ENCODE measurements around the gene CDC42BPA.

CDC42BPA gene

GRCh38 chr1:227316456-227316855 is 1.8 kb downstream of the CDC42BPA start:
- no peak for FAIRE-seq
- DNase-seq (ENCODE audit: insufficient read length) = no peak
- TF ChIP-seq POLR2AphosphoS5 (IDR thresholded peaks at IDR 0.05; ENCODE audit: low read depth, low read length) (no peak), TAF1 (IDR thresholded peaks at IDR 0.05; ENCODE audit: borderline replicate concordance, low read depth, low read length) (no peak), POLR2A (IDR thresholded peaks at IDR 0.05; ENCODE audit: low read depth, low read length) (no peak)

DNA sequence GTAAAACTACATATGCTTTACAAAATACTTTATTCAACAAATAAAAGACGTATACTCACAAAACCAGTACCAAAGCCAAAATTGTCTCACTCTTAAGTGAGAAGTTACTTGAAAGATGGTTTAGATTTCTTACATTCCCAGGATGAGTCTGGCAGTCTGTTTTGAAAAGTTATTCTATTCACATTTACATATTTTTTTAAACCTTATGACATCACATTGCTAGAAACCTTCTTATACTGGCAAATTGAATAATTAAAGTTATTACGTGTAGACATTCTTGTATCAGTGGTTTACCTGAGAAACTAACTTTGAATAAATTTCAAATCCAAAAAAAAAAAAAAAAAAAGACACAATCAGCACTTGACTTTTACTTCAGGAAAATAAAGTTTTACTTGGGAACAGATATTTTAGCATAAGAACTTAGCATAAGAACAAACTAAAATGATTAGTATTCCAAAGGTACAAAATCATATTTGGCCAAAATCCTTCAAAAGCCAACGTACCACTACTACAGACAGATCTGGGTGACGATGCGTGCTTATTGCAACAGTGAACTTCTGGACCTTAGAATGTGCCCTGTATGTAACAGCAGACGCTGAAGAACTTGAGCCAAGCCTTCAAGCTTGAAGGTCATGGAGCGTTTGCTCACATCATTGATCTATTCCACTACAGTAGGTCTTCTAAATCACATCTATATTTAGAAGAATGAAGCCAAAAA is 2.5 kb downstream of the CDC42BPA start:
- no peak for TF ChIP-seq POLR2A (IDR thresholded peaks at IDR 0.05; ENCODE audit: low read depth, low read length)
- no peak for TF ChIP-seq POLR2AphosphoS5 (IDR thresholded peaks at IDR 0.05; ENCODE audit: low read depth, low read length)
- no peak for TF ChIP-seq TAF1 (IDR thresholded peaks at IDR 0.05; ENCODE audit: borderline replicate concordance, low read depth, low read length)
- FAIRE-seq = no peak

DNA sequence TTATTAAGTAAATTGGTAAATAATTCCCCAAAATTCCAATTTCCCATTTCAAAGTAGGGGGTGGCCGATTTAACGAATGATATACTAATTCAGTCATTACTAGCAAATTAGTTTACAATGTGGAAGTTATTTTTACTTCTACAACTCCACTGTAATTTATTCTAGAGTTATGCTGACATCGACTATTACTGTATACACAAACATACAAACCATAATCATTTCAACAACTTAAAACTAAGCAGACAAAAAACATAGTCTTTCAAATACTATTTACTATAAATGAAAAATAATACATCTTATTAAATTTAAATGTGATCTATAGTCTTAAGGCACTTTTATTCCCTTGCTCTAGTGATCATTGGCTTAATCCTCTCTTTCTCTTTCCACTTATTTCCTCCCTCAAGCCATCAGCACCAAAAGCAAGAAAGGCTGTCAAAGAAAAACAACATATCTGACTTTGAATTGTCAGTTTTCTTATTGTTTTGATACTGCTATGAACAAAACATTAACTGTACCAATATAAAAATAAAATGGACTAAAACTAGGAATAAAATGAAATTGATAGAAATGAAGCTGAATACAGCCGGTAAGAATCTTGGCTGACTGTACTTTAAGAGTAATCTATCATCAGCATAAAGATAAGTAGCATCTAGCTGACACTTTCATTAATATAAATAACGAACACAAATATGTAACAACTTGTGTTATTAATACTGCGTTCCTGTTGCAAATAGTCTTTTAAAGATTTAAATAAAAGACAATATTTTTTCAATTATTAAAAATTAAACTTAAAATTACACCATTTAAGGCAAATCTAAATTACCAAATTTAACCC is 4.1 kb downstream of the CDC42BPA start:
- no peak for FAIRE-seq

More for the DNA sequence above, 2.5 kb downstream of the CDC42BPA start:
- DNase-seq (ENCODE audit: insufficient read length) = no peak

GRCh38 chr1:227312361-227313025 is 5.8 kb downstream of the CDC42BPA start:
- no peak for DNase-seq (ENCODE audit: insufficient read length)
- TF ChIP-seq POLR2A (IDR thresholded peaks at IDR 0.05; ENCODE audit: low read depth, low read length) (no peak), POLR2AphosphoS5 (IDR thresholded peaks at IDR 0.05; ENCODE audit: low read depth, low read length) (no peak), TAF1 (IDR thresholded peaks at IDR 0.05; ENCODE audit: borderline replicate concordance, low read depth, low read length) (no peak)
- FAIRE-seq = no peak

More for the DNA sequence above, 4.1 kb downstream of the CDC42BPA start:
- no peak for DNase-seq (ENCODE audit: insufficient read length)
- no peak for TF ChIP-seq TAF1 (IDR thresholded peaks at IDR 0.05; ENCODE audit: borderline replicate concordance, low read depth, low read length)
- TF ChIP-seq POLR2A (IDR thresholded peaks at IDR 0.05; ENCODE audit: low read depth, low read length) = no peak
- TF ChIP-seq POLR2AphosphoS5 (IDR thresholded peaks at IDR 0.05; ENCODE audit: low read depth, low read length) = no peak

- FAIRE-seq = no peak
- no peak for TF ChIP-seq POLR2A (IDR thresholded peaks at IDR 0.05; ENCODE audit: low read depth, low read length)
- no peak for TF ChIP-seq POLR2AphosphoS5 (IDR thresholded peaks at IDR 0.05; ENCODE audit: low read depth, low read length)
- no peak for TF ChIP-seq TAF1 (IDR thresholded peaks at IDR 0.05; ENCODE audit: borderline replicate concordance, low read depth, low read length)
- DNase-seq (ENCODE audit: insufficient read length) = no peak
These were observed 6.8 kb downstream of the CDC42BPA start for GRCh38 chr1:227311389-227312001.

DNA sequence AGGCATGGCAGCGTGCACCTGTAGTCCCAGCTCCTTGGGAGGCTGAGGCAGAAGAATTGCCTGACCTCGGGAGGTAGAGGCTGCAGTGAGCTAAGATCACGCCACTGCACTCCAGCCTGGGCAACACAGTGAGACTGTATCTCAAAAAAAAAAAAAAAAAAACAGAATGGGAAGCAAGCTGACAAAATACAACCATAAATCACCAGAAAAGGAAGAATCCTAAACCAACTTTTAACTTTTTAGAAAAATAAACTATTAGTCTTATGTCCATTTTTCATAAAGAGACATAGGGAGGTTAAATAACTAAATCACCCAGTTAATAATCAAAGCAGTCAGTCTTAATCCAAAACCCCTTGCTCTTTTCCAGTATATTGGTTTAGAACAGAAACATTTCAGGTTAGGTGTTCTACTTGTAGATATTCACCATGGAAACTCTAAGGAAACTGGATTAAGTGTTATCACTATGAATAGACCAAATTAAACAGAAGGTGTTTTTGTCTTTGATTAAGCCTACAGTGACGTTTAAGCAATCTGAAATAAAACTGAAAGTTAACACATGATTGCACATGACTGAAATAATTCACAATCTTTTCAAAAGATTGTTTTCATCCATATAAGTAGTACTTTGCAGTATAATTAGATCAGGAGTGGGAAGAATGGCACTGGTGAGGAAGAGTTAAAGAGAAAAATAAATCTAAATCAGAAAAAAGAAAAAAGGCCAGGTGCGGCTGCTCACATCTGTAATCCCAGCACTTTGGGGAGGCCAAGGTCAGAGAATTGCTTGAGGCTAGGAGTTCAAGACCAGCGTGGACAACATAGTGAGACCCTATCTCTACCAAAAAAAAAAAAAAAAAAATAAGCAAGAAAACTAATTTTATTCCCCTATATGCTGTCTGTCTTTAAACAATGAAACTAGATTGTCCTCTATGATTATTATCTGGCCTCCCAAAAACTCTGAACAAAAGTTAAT is 9.6 kb downstream of the CDC42BPA start:
- FAIRE-seq (no peak), DNase-seq (ENCODE audit: insufficient read length) (no peak)
- TF ChIP-seq POLR2A (IDR thresholded peaks at IDR 0.05; ENCODE audit: low read depth, low read length) = no peak
- no peak for TF ChIP-seq POLR2AphosphoS5 (IDR thresholded peaks at IDR 0.05; ENCODE audit: low read depth, low read length)
- TF ChIP-seq TAF1 (IDR thresholded peaks at IDR 0.05; ENCODE audit: borderline replicate concordance, low read depth, low read length) = no peak

DNA sequence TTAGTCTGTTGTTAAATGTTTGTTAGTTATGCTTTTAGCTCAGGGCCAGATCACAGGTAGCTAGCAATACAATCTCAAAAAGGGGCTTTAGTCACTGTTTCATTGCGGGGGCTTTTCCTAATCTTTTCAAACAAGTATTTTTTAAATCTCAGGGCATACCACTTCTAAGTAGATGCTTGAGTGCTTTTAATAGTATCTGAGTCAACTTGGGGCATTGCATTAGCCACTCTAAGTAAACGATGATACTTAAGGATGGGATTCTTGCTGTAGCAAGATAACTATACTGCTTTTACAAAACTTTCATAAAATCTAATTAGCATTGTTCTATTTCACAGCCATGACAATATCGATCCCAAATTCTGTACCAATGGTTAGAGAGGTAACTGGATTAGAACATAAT is 11.6 kb downstream of the CDC42BPA start:
- no peak for FAIRE-seq
- TF ChIP-seq TAF1 (IDR thresholded peaks at IDR 0.05; ENCODE audit: borderline replicate concordance, low read depth, low read length) (no peak), POLR2A (IDR thresholded peaks at IDR 0.05; ENCODE audit: low read depth, low read length) (no peak), POLR2AphosphoS5 (IDR thresholded peaks at IDR 0.05; ENCODE audit: low read depth, low read length) (no peak)

DNA sequence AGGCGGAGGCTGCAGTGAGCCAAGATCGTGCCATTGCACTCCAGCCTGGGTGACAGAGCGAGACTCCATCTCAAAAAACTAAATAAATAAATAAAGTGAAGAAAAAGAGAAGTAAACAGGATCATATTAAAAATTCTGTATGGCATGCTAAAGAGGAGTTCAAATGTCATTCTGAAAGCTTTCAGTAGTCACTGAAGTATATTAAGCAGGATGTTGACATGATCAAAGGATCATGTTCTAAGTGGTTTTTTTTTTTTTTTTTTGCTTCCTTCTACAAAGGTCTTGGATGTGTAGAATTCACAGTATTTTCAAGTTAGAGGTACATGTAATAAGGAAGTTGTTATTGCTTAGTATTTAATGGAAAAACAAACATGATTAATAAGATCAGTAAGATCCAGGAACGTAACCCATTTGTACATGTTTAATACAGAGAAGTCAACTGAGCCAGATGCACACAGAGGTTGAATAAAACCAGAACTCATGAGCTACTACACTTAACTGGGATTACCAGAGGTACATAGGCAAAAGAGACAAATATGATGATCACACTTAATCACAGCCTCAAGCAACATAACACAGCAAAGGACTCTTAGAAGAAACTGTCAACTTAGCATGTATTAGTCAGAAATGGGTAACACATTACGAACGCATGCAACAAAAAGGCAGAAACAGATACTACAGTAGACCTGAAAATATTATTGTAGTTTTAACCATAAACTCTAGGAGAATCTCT is 12.2 kb downstream of the CDC42BPA start:
- no peak for TF ChIP-seq POLR2AphosphoS5 (IDR thresholded peaks at IDR 0.05; ENCODE audit: low read depth, low read length)
- TF ChIP-seq TAF1 (IDR thresholded peaks at IDR 0.05; ENCODE audit: borderline replicate concordance, low read depth, low read length) = no peak
- no peak for TF ChIP-seq POLR2A (IDR thresholded peaks at IDR 0.05; ENCODE audit: low read depth, low read length)
- FAIRE-seq = no peak
- DNase-seq (ENCODE audit: insufficient read length) = no peak

More for the DNA sequence above, 11.6 kb downstream of the CDC42BPA start:
- DNase-seq (ENCODE audit: insufficient read length) = no peak

- TF ChIP-seq TAF1 (IDR thresholded peaks at IDR 0.05; ENCODE audit: borderline replicate concordance, low read depth, low read length) = no peak
- DNase-seq (ENCODE audit: insufficient read length) (no peak), FAIRE-seq (no peak)
These were observed 13.6 kb downstream of the CDC42BPA start for GRCh38 chr1:227304665-227305064.

DNA sequence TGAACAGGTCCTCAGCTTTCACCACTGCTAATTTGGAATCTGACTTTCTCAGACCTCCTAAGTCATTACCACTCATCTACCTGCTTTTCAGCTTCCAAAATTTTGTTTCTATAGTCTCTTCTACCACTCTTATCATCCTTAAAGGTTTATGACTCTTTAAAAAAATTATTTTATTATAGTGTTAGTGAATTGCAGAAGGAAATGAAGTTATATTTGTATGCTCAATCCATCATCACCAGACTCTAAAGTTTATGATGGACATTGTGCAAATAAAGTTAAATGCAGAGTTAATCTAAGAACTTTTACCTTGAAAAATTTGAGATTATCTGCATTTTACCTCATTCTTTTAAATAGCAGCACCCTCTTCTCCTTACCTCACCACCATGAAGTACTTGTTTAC is 14.6 kb downstream of the CDC42BPA start:
- DNase-seq (ENCODE audit: insufficient read length) (no peak), FAIRE-seq (no peak)
- TF ChIP-seq POLR2A (IDR thresholded peaks at IDR 0.05; ENCODE audit: low read depth, low read length) (no peak), TAF1 (IDR thresholded peaks at IDR 0.05; ENCODE audit: borderline replicate concordance, low read depth, low read length) (no peak), POLR2AphosphoS5 (IDR thresholded peaks at IDR 0.05; ENCODE audit: low read depth, low read length) (no peak)

Measured in GM12892 (cell line).